OCI-LY7 (cell line): Measurements from ENCODE around the gene CTNNA2. TPM values are rescaled to one million over a fixed set of nuclear protein-coding genes. Genes with fewer than 3 reads are reported as not detected.
"Not testable (repeated sequence)": the region's sequence is repeated elsewhere in the genome, so short reads cannot be mapped to it uniquely, and the experiment has no call there.

Experiments
- BruUV-seq: library from RNA; stranded (reverse); fragments of 400-500 nt; replicated peaks from 2 replicates; lab custom pipeline; 2021; lab: Mats Ljungman, UMichigan
- CTCF ChIA-PET: fragments of 300-600 bp; sonication (Branson Sonifier 250); formaldehyde crosslinking; loops from one replicate; lab custom pipeline; 2022; ENCODE audit warnings: antibody characterized with exemption; ENCODE audit not compliant: unreplicated experiment; lab: Charles Lee
- POLR2A ChIA-PET: fragments of 300-600 bp; sonication (Branson Sonifier 250); formaldehyde crosslinking; loops from one replicate; lab custom pipeline; 2022; ENCODE audit warnings: antibody characterized with exemption; lab: Charles Lee
- DNase-seq: peaks from one replicate; pipeline ENCODE4 v3.0.0-alpha.2; 2015; ENCODE audit warnings: low spot score
- H2AFZ ChIP-seq: fragments of 200-600 bp; sonication (generic), shearing (Covaris generic); 2 replicates; pipeline ENCODE4 v1.6.1; 2014; ENCODE audit warnings: mild to moderate bottlenecking, antibody characterized with exemption, low read length, moderate library complexity
- H3K27ac ChIP-seq: fragments of 200-600 bp; sonication (generic); 2 replicates; pipeline ENCODE4 v1.5.1; 2014; ENCODE audit warnings: mixed run types, low read depth, mild to moderate bottlenecking, moderate library complexity, low read length, inconsistent platforms; ENCODE audit not compliant: poor library complexity, severe bottlenecking
- H3K36me3 ChIP-seq: fragments of 200-600 bp; sonication (generic); 2 replicates; pipeline ENCODE4 v1.6.1; 2014; ENCODE audit warnings: mild to moderate bottlenecking, antibody characterized with exemption, low read length, moderate library complexity, mixed read lengths; ENCODE audit not compliant: insufficient read depth
- H3K4me1 ChIP-seq: fragments of 200-600 bp; sonication (generic); 2 replicates; pipeline ENCODE4 v1.5.1; 2014; ENCODE audit warnings: mild to moderate bottlenecking, low read length; ENCODE audit not compliant: insufficient read depth, poor library complexity, severe bottlenecking
- H3K4me2 ChIP-seq: fragments of 200-600 bp; sonication (generic); 2 replicates; pipeline ENCODE4 v1.6.1; 2014; ENCODE audit warnings: mild to moderate bottlenecking, low read length
- H3K4me3 ChIP-seq: fragments of 200-600 bp; sonication (generic); 2 replicates; pipeline ENCODE4 v1.5.1; 2014; ENCODE audit warnings: mild to moderate bottlenecking, low read depth, low read length; ENCODE audit not compliant: poor library complexity, severe bottlenecking
- H3K79me2 ChIP-seq: fragments of 200-600 bp; sonication (generic); 2 replicates; pipeline ENCODE4 v1.6.1; 2016; ENCODE audit warnings: low read depth, mild to moderate bottlenecking, low read length, moderate library complexity, mixed read lengths; ENCODE audit not compliant: insufficient read depth
- H3K9me2 ChIP-seq: fragments of 200-600 bp; sonication (generic); 2 replicates; pipeline ENCODE4 v1.6.1; 2016; ENCODE audit warnings: mild to moderate bottlenecking, low read length, mixed read lengths; ENCODE audit not compliant: insufficient read depth
- H3K9me3 ChIP-seq: fragments of 200-600 bp; sonication (generic); 2 replicates; pipeline ENCODE4 v1.6.1; 2014; ENCODE audit warnings: mild to moderate bottlenecking, mixed run types, low read length, mixed read lengths
- H4K20me1 ChIP-seq: fragments of 200-600 bp; sonication (generic); 2 replicates; pipeline ENCODE4 v1.6.1; 2014; ENCODE audit warnings: mild to moderate bottlenecking, antibody characterized with exemption, low read length, moderate library complexity, mixed read lengths; ENCODE audit not compliant: insufficient read depth
- EZH2phosphoT487 ChIP-seq: fragments of 200-600 bp; sonication (generic); IDR thresholded peaks from 2 replicates; pipeline ENCODE4 v1.6.1; 2018; ENCODE audit warnings: low read depth, borderline replicate concordance, mild to moderate bottlenecking, mixed run types, antibody characterized with exemption, low read length, moderate library complexity, mixed read lengths
- intact Hi-C: fragments of 100-400 bp; cut with micrococcal nuclease; formaldehyde crosslinking; loops from one replicate; pipeline ENCODE4 v1.10.0; 2022; ENCODE audit not compliant: unreplicated experiment
- total RNA-seq, 2 experiments: library from RNA; depleted of rRNA in 1 of 2; stranded (reverse); fragments of >200 nt in 1 of 2; shearing (Covaris generic) in 1 of 2; gene quantifications; 2 replicates each; pipeline ENCODE4 v1.2.3, GENCODE V29; 2014 to 2022
- TF ChIP-seq, protein P1 (sequence below): fragments of 200-600 bp; sonication (generic); conservative IDR thresholded peaks from 2 replicates; pipeline ENCODE4 v1.5.1; 2014; ENCODE audit warnings: mild to moderate bottlenecking, antibody characterized with exemption, low read length, moderate library complexity, mixed read lengths

CTNNA2 gene
- total RNA-seq, 2 experiments from 2014 or later, result 0.19 to 2.7 TPM

DNA sequence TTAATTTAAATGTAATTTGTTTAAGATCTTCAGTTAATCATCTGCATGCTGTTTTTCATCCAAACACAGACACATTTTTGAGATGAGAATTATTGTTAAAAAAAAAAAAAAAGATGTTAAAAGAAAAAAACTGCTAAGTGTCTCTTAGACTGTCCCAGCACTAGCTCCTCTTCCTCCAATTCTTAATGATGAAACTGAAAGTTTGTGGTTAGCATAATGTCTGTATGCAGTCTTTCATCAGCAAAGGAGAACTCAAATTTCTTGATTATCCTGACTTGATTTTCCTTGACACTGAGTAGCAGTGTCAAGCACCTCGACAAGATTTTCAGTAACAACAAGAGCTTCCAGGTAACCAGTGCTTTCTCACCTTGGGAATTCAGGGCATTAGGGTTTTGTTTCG is 517.3 kb downstream of the CTNNA2 start:
- intact Hi-C loops, result no loop called here
- Histone ChIP-seq H3K79me2 (no peaks in the 10 kb centered on the region), H3K27ac (no peak overlapping the region), H3K9me2 (no peaks in the 10 kb centered on the region), H3K36me3 (no peaks in the 10 kb centered on the region), H3K4me3 (no peak overlapping the region), H3K4me2 (no peak overlapping the region), H4K20me1 (no peaks in the 10 kb centered on the region), H3K4me1 (no peaks in the 10 kb centered on the region), H3K9me3 (no peaks in the 10 kb centered on the region), H2AFZ (no peak overlapping the region)
- TF ChIP-seq, protein P1, sequence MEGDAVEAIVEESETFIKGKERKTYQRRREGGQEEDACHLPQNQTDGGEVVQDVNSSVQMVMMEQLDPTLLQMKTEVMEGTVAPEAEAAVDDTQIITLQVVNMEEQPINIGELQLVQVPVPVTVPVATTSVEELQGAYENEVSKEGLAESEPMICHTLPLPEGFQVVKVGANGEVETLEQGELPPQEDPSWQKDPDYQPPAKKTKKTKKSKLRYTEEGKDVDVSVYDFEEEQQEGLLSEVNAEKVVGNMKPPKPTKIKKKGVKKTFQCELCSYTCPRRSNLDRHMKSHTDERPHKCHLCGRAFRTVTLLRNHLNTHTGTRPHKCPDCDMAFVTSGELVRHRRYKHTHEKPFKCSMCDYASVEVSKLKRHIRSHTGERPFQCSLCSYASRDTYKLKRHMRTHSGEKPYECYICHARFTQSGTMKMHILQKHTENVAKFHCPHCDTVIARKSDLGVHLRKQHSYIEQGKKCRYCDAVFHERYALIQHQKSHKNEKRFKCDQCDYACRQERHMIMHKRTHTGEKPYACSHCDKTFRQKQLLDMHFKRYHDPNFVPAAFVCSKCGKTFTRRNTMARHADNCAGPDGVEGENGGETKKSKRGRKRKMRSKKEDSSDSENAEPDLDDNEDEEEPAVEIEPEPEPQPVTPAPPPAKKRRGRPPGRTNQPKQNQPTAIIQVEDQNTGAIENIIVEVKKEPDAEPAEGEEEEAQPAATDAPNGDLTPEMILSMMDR, result no peak
- TF ChIP-seq EZH2phosphoT487, result no peak
- CTCF ChIA-PET, result no interaction called here
- DNase-seq, result no peak
- no TSS peak for BruUV-seq
- POLR2A ChIA-PET, result interaction anchor here (0.7 to 0.8 kb wide), 2 partner anchors 8 to 11 kb away, joined by 4 to 5 read pairs; no protein-coding TSS in a partner anchor

GRCh38 chr2:80032684-80033083 is 519.8 kb downstream of the CTNNA2 start:
- H2AFZ ChIP-seq, H3K9me2 ChIP-seq, H3K9me3 ChIP-seq, BruUV-seq, H3K4me1 ChIP-seq, H3K36me3 ChIP-seq, H3K4me2 ChIP-seq, H4K20me1 ChIP-seq, DNase-seq, H3K4me3 ChIP-seq, CTCF ChIA-PET, H3K27ac ChIP-seq, POLR2A ChIA-PET, H3K79me2 ChIP-seq, intact Hi-C loops: not testable (repeated sequence)

- H3K36me3 ChIP-seq, result no peaks in the 10 kb centered on the region
- no peak for DNase-seq
- intact Hi-C loops, result no loop called here
- no peaks in the 10 kb centered on the region for H4K20me1 ChIP-seq
- no peak overlapping the region for H3K4me3 ChIP-seq
- H3K9me2 ChIP-seq, result no peaks in the 10 kb centered on the region
- H3K4me1 ChIP-seq, result no peaks in the 10 kb centered on the region
- no peaks in the 10 kb centered on the region for H3K79me2 ChIP-seq
- TF ChIP-seq, protein P1, result no peak
- H3K4me2 ChIP-seq, result no peak overlapping the region
- no peak overlapping the region for H3K27ac ChIP-seq
- no peak overlapping the region for H2AFZ ChIP-seq
- ChIA-PET POLR2A (no interaction called here), CTCF (no interaction called here)
- BruUV-seq, result no TSS peak
- no peaks in the 10 kb centered on the region for H3K9me3 ChIP-seq
Measured at GRCh38 chr2:80035749-80036285, 523.0 kb downstream of the CTNNA2 start.
